ENCODE data around the gene ZAP70. TPM values are rescaled to one million over a fixed set of nuclear protein-coding genes. Genes with fewer than 3 reads are reported as not detected.

Gene ZAP70
- total and polyA plus RNA-seq, 2 of the 13 experiments (the other 11 are each of a cell fraction or from before 2014, with no cell fraction given) = 0.51 to 4.0 TPM

DNA sequence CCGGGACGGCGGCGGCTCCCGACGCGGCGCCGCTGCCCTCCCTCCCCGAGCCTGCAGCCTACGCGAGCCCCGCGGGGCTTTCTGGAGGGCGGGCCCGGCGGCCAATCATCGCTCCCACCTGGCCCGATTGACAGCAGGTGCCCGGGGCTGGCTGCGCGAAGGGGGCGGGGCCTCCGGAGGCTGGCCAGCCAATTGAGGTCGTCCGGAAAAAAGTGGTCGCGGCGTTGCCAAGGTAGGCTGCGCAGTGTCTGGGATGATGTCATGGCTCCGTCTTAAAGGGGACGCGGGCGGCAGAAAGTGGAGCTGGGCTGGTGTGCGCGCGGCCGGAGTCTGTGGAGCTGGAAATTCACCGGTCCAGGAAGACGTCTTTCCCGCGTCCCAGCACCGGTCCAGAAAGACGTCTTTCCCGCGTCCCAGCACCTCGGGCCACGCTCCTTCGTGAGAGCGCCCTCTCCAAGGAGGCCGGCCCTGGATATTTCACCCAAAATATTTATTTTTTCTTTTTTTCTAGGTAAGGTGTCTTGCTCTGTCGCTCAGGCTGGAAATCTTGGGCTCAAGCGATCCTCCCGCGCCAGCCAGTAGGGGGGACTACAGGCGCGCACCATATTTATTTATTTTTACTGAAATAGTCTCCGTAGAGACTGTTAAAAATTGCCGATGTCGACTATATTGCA, 49.3 kb upstream of the ZAP70 start, which contains the start of gene ACTR1B (continued):
- TF ChIP-seq, protein P1, sequence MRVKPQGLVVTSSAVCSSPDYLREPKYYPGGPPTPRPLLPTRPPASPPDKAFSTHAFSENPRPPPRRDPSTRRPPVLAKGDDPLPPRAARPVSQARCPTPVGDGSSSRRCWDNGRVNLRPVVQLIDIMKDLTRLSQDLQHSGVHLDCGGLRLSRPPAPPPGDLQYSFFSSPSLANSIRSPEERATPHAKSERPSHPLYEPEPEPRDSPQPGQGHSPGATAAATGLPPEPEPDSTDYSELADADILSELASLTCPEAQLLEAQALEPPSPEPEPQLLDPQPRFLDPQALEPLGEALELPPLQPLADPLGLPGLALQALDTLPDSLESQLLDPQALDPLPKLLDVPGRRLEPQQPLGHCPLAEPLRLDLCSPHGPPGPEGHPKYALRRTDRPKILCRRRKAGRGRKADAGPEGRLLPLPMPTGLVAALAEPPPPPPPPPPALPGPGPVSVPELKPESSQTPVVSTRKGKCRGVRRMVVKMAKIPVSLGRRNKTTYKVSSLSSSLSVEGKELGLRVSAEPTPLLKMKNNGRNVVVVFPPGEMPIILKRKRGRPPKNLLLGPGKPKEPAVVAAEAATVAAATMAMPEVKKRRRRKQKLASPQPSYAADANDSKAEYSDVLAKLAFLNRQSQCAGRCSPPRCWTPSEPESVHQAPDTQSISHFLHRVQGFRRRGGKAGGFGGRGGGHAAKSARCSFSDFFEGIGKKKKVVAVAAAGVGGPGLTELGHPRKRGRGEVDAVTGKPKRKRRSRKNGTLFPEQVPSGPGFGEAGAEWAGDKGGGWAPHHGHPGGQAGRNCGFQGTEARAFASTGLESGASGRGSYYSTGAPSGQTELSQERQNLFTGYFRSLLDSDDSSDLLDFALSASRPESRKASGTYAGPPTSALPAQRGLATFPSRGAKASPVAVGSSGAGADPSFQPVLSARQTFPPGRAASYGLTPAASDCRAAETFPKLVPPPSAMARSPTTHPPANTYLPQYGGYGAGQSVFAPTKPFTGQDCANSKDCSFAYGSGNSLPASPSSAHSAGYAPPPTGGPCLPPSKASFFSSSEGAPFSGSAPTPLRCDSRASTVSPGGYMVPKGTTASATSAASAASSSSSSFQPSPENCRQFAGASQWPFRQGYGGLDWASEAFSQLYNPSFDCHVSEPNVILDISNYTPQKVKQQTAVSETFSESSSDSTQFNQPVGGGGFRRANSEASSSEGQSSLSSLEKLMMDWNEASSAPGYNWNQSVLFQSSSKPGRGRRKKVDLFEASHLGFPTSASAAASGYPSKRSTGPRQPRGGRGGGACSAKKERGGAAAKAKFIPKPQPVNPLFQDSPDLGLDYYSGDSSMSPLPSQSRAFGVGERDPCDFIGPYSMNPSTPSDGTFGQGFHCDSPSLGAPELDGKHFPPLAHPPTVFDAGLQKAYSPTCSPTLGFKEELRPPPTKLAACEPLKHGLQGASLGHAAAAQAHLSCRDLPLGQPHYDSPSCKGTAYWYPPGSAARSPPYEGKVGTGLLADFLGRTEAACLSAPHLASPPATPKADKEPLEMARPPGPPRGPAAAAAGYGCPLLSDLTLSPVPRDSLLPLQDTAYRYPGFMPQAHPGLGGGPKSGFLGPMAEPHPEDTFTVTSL (CRISPR knock-in tag; IDR thresholded peaks at IDR 0.05; ENCODE audit: borderline replicate concordance) = no peak
- TF ChIP-seq TRIM24 (CRISPR knock-in tag; IDR thresholded peaks at IDR 0.05) (no peak), TCF7L2 (IDR thresholded peaks at IDR 0.05; ENCODE audit: low read depth, low read length) (no peak), SMAD9 (CRISPR knock-in tag; IDR thresholded peaks at IDR 0.05) (no peak), ZNF75D (CRISPR knock-in tag; IDR thresholded peaks at IDR 0.05; ENCODE audit: borderline replicate concordance) (no peak), SOX6 (IDR thresholded peaks at IDR 0.05) (no peak), SOX6 (CRISPR knock-in tag; IDR thresholded peaks at IDR 0.05) (peak; percentile 73), KAT2B (IDR thresholded peaks at IDR 0.05; ENCODE audit: borderline replicate concordance, low read depth, low read length) (no peak), ZNF230 (CRISPR knock-in tag; IDR thresholded peaks at IDR 0.05) (no peak), FOXC1 (CRISPR knock-in tag; IDR thresholded peaks at IDR 0.05; ENCODE audit: borderline replicate concordance) (0 out of 2 replicates have a peak, but pooled peaks have one; percentile 52), ZFAT (CRISPR knock-in tag; conservative IDR thresholded peaks at IDR 0.05) (no peak), ATF7-NPFF (CRISPR knock-in tag; IDR thresholded peaks at IDR 0.05; ENCODE audit: low read depth) (no peak; the same call in 1 of the 2 replicates), AHR (CRISPR knock-in tag; IDR thresholded peaks at IDR 0.05) (no peak; the same call in 1 of the 2 replicates), SSRP1 (CRISPR knock-in tag; IDR thresholded peaks at IDR 0.05) (no peak)
- TF ChIP-seq, protein P2, sequence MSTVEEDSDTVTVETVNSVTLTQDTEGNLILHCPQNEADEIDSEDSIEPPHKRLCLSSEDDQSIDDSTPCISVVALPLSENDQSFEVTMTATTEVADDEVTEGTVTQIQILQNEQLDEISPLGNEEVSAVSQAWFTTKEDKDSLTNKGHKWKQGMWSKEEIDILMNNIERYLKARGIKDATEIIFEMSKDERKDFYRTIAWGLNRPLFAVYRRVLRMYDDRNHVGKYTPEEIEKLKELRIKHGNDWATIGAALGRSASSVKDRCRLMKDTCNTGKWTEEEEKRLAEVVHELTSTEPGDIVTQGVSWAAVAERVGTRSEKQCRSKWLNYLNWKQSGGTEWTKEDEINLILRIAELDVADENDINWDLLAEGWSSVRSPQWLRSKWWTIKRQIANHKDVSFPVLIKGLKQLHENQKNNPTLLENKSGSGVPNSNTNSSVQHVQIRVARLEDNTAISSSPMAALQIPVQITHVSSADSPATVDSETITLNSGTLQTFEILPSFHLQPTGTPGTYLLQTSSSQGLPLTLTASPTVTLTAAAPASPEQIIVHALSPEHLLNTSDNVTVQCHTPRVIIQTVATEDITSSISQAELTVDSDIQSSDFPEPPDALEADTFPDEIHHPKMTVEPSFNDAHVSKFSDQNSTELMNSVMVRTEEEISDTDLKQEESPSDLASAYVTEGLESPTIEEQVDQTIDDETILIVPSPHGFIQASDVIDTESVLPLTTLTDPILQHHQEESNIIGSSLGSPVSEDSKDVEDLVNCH (CRISPR knock-in tag; IDR thresholded peaks at IDR 0.05) = no peak
- TF ChIP-seq, protein P3, sequence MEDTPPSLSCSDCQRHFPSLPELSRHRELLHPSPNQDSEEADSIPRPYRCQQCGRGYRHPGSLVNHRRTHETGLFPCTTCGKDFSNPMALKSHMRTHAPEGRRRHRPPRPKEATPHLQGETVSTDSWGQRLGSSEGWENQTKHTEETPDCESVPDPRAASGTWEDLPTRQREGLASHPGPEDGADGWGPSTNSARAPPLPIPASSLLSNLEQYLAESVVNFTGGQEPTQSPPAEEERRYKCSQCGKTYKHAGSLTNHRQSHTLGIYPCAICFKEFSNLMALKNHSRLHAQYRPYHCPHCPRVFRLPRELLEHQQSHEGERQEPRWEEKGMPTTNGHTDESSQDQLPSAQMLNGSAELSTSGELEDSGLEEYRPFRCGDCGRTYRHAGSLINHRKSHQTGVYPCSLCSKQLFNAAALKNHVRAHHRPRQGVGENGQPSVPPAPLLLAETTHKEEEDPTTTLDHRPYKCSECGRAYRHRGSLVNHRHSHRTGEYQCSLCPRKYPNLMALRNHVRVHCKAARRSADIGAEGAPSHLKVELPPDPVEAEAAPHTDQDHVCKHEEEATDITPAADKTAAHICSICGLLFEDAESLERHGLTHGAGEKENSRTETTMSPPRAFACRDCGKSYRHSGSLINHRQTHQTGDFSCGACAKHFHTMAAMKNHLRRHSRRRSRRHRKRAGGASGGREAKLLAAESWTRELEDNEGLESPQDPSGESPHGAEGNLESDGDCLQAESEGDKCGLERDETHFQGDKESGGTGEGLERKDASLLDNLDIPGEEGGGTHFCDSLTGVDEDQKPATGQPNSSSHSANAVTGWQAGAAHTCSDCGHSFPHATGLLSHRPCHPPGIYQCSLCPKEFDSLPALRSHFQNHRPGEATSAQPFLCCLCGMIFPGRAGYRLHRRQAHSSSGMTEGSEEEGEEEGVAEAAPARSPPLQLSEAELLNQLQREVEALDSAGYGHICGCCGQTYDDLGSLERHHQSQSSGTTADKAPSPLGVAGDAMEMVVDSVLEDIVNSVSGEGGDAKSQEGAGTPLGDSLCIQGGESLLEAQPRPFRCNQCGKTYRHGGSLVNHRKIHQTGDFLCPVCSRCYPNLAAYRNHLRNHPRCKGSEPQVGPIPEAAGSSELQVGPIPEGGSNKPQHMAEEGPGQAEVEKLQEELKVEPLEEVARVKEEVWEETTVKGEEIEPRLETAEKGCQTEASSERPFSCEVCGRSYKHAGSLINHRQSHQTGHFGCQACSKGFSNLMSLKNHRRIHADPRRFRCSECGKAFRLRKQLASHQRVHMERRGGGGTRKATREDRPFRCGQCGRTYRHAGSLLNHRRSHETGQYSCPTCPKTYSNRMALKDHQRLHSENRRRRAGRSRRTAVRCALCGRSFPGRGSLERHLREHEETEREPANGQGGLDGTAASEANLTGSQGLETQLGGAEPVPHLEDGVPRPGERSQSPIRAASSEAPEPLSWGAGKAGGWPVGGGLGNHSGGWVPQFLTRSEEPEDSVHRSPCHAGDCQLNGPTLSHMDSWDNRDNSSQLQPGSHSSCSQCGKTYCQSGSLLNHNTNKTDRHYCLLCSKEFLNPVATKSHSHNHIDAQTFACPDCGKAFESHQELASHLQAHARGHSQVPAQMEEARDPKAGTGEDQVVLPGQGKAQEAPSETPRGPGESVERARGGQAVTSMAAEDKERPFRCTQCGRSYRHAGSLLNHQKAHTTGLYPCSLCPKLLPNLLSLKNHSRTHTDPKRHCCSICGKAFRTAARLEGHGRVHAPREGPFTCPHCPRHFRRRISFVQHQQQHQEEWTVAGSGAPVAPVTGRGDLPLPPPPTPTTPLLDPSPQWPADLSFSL (CRISPR knock-in tag; IDR thresholded peaks at IDR 0.05) = no peak; the same call in 1 of the 2 replicates
